ENCODE measurements around the gene BUD23. TPM values are rescaled to one million over a fixed set of nuclear protein-coding genes. Genes with fewer than 3 reads are reported as not detected.
A peak's percentile ranks its signal among the peaks of the same experiment; 100 is the strongest.

Gene BUD23
- total and polyA plus RNA-seq, 9 of the 15 experiments (the other 6 are each of a cell fraction or from before 2014, with no cell fraction given): 79.5 to 270 (median 150) TPM

DNA sequence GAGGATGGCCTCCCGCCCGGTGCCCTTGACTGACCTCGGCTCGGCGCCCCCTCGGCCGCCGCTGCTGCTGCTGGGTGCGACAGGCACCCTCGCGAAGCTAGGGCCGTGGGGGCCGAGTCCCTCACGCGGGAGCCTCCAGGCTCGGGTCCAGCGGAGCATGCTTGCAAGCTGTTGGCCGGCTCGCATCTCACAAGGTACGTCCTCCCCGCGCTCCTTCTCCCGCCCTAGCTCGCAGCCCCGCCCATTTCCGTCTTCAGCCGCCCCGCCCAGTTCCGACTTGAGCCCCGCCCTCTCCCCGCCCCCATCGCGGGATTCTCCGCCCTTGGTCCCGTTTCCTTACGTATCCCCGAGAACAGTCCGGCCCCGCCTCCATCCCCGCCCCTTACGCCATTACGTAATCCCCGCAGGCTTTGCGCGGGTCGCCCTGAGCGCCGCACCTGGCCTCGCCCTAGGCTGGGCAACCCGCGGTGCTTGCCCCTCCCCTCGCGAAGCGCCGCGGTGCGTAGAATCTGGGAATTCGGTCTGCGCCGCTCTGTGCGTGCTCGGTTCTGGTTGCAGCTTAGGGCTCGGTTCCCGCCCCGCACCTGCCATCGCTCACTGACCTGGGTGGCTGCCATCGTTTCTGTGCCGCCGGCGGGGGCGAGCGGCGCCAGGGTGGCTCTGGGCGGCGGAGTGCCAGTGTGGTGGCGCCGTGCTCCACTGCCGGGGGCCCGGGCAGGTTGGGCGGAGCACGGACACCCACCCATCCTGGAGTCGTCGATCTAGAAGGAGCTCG, 55.4 kb downstream of the BUD23 start, which contains the start of gene ABHD11 (continued):
- TF ChIP-seq MCM7 (IDR thresholded peaks at IDR 0.05) (no peak), ZNF174 (CRISPR knock-in tag; IDR thresholded peaks at IDR 0.05) (no peak), ZNF77 (CRISPR knock-in tag; IDR thresholded peaks at IDR 0.05) (no peak), SRSF1 (IDR thresholded peaks at IDR 0.05; ENCODE audit: low read depth, low read length) (no peak), ELF1 (tag; IDR thresholded peaks at IDR 0.05) (peak; percentile 69; the same call in 1 of the 2 replicates), SLC30A9 (CRISPR knock-in tag; IDR thresholded peaks at IDR 0.05) (no peak), NR3C1 (CRISPR knock-in tag; IDR thresholded peaks at IDR 0.05) (no peak; the same call in 1 of the 2 replicates), CEBPB (tag; IDR thresholded peaks at IDR 0.05) (peak; percentile 98), FOXJ3 (CRISPR knock-in tag; IDR thresholded peaks at IDR 0.05) (no peak), SMARCA4 (IDR thresholded peaks at IDR 0.05) (no peak), RFX1 (IDR thresholded peaks at IDR 0.05) (no peak), NFIC (IDR thresholded peaks at IDR 0.05) (peak; percentile 61; the same call in 1 of the 2 replicates), CREBBP (IDR thresholded peaks at IDR 0.05; ENCODE audit: low read depth, low read length) (no peak), BDP1 (IDR thresholded peaks at IDR 0.05; ENCODE audit: insufficient read depth, insufficient read length) (no peak), BRCA1 (IDR thresholded peaks at IDR 0.05) (no peak), BRCA1 (CRISPR knock-in tag; IDR thresholded peaks at IDR 0.05) (no peak), NCOA1 (IDR thresholded peaks at IDR 0.05; ENCODE audit: low read depth) (no peak; the same call in 1 of the 2 replicates)
- TF ChIP-seq, protein P1, sequence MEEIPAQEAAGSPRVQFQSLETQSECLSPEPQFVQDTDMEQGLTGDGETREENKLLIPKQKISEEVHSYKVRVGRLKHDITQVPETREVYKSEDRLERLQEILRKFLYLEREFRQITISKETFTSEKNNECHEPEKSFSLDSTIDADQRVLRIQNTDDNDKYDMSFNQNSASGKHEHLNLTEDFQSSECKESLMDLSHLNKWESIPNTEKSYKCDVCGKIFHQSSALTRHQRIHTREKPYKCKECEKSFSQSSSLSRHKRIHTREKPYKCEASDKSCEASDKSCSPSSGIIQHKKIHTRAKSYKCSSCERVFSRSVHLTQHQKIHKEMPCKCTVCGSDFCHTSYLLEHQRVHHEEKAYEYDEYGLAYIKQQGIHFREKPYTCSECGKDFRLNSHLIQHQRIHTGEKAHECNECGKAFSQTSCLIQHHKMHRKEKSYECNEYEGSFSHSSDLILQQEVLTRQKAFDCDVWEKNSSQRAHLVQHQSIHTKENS (CRISPR knock-in tag; IDR thresholded peaks at IDR 0.05): no peak
- TF ChIP-seq, protein P2, sequence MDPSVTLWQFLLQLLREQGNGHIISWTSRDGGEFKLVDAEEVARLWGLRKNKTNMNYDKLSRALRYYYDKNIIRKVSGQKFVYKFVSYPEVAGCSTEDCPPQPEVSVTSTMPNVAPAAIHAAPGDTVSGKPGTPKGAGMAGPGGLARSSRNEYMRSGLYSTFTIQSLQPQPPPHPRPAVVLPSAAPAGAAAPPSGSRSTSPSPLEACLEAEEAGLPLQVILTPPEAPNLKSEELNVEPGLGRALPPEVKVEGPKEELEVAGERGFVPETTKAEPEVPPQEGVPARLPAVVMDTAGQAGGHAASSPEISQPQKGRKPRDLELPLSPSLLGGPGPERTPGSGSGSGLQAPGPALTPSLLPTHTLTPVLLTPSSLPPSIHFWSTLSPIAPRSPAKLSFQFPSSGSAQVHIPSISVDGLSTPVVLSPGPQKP (CRISPR knock-in tag; IDR thresholded peaks at IDR 0.05): no peak
- TF ChIP-seq, protein P3, sequence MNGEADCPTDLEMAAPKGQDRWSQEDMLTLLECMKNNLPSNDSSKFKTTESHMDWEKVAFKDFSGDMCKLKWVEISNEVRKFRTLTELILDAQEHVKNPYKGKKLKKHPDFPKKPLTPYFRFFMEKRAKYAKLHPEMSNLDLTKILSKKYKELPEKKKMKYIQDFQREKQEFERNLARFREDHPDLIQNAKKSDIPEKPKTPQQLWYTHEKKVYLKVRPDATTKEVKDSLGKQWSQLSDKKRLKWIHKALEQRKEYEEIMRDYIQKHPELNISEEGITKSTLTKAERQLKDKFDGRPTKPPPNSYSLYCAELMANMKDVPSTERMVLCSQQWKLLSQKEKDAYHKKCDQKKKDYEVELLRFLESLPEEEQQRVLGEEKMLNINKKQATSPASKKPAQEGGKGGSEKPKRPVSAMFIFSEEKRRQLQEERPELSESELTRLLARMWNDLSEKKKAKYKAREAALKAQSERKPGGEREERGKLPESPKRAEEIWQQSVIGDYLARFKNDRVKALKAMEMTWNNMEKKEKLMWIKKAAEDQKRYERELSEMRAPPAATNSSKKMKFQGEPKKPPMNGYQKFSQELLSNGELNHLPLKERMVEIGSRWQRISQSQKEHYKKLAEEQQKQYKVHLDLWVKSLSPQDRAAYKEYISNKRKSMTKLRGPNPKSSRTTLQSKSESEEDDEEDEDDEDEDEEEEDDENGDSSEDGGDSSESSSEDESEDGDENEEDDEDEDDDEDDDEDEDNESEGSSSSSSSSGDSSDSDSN (IDR thresholded peaks at IDR 0.05; ENCODE audit: borderline replicate concordance in 1 of 2, low read depth in 2 of 2, low read length in 2 of 2): peak in 1 of 2 experiments; percentile 46; a peak in 1 of 4 replicates
- TF ChIP-seq, protein P4, sequence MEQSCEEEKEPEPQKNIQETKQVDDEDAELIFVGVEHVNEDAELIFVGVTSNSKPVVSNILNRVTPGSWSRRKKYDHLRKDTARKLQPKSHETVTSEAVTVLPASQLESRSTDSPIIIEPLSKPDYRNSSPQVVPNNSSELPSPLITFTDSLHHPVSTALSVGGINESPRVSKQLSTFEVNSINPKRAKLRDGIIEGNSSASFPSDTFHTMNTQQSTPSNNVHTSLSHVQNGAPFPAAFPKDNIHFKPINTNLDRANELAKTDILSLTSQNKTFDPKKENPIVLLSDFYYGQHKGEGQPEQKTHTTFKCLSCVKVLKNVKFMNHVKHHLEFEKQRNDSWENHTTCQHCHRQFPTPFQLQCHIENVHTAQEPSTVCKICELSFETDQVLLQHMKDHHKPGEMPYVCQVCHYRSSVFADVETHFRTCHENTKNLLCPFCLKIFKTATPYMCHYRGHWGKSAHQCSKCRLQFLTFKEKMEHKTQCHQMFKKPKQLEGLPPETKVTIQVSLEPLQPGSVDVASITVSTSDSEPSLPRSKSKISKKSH (CRISPR knock-in tag; IDR thresholded peaks at IDR 0.05): no peak
- TF ChIP-seq, protein P5, sequence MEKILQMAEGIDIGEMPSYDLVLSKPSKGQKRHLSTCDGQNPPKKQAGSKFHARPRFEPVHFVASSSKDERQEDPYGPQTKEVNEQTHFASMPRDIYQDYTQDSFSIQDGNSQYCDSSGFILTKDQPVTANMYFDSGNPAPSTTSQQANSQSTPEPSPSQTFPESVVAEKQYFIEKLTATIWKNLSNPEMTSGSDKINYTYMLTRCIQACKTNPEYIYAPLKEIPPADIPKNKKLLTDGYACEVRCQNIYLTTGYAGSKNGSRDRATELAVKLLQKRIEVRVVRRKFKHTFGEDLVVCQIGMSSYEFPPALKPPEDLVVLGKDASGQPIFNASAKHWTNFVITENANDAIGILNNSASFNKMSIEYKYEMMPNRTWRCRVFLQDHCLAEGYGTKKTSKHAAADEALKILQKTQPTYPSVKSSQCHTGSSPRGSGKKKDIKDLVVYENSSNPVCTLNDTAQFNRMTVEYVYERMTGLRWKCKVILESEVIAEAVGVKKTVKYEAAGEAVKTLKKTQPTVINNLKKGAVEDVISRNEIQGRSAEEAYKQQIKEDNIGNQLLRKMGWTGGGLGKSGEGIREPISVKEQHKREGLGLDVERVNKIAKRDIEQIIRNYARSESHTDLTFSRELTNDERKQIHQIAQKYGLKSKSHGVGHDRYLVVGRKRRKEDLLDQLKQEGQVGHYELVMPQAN (IDR thresholded peaks at IDR 0.05; ENCODE audit: borderline replicate concordance): peak; percentile 90
